Measurements from ENCODE around the gene NPS.

The NPS gene

GRCh38 chr10:127580822-127581221 is 31.7 kb downstream of the NPS start:
- TF ChIP-seq FOXP2 (optimal IDR thresholded peaks at IDR 0.05; ENCODE audit: borderline replicate concordance, extremely low read depth, extremely low read length, insufficient read depth), result no peak
- TF ChIP-seq POLR2AphosphoS5 (IDR thresholded peaks at IDR 0.05; ENCODE audit: low read depth, low read length), result no peak
- TF ChIP-seq SIN3A (IDR thresholded peaks at IDR 0.05; ENCODE audit: borderline replicate concordance, insufficient read depth, low read length), result no peak
- no peak for TF ChIP-seq TAF1 (IDR thresholded peaks at IDR 0.05; ENCODE audit: borderline replicate concordance, insufficient read depth, low read length)
- no peak for TF ChIP-seq REST (IDR thresholded peaks at IDR 0.05; ENCODE audit: insufficient read depth in 1 of 2, low read depth in 2 of 2, low read length in 2 of 2)

DNA sequence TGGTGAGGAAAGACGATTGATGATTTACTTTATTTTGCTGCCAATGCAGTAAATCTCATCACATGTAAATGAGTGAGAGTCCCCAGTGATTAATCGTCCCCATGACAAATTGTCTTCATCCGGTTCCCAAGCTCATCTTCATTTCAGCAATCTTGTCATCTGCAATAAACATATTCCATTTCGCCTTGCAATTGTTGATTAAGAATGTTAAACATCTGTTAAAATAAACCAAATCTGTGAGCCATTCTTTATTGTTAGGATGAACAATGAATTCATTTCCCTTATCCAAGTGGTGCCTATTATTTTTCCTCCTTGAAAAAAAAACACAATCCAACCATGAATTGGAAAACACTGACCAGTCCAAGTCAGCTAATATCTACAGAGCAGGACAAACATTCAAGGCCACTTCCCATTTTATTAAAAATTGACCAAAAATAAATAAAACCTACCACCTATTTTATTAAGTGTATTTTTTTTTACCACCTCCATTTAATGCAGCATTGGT is 36.5 kb downstream of the NPS start:
- TF ChIP-seq SIN3A (IDR thresholded peaks at IDR 0.05; ENCODE audit: borderline replicate concordance, insufficient read depth, low read length) (no peak), REST (IDR thresholded peaks at IDR 0.05; ENCODE audit: insufficient read depth in 1 of 2, low read depth in 2 of 2, low read length in 2 of 2) (no peak), FOXP2 (optimal IDR thresholded peaks at IDR 0.05; ENCODE audit: borderline replicate concordance, extremely low read depth, extremely low read length, insufficient read depth) (no peak), POLR2AphosphoS5 (IDR thresholded peaks at IDR 0.05; ENCODE audit: low read depth, low read length) (no peak), TAF1 (IDR thresholded peaks at IDR 0.05; ENCODE audit: borderline replicate concordance, insufficient read depth, low read length) (no peak)

DNA sequence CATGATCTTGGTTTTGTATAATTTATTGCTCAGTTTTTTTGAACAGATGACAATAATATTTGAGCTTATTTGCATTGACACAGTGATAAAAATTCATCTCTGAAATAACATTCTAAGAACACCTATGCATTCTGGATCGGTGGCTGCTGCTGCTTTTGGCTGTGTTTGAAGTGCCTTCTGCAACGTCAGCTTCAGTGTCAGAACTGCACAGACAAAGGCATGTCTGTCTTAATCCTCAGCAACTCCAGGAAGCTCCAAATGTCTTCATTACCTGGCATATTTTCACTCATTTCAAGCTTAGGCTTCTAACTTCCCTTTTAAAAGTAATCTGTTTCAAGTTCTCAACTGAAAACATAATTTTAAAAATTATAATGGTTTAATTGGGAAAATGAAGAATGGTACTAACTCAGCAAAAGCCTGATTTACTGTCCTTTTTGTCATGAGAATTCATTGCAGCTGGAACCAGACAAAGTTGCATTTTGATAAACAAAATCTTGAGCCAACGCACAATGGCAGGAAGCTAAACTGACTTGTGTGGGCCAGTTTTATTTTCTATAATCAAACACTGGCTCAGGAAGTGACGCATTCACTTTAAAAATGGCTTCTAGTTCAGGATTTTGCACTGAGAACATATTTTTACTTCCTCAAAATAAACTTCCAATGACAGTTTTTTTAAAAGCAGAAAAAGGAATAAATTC is 38.7 kb downstream of the NPS start:
- TF ChIP-seq SIN3A (IDR thresholded peaks at IDR 0.05; ENCODE audit: borderline replicate concordance, insufficient read depth, low read length) (no peak), POLR2AphosphoS5 (IDR thresholded peaks at IDR 0.05; ENCODE audit: low read depth, low read length) (no peak), TAF1 (IDR thresholded peaks at IDR 0.05; ENCODE audit: borderline replicate concordance, insufficient read depth, low read length) (no peak), FOXP2 (optimal IDR thresholded peaks at IDR 0.05; ENCODE audit: borderline replicate concordance, extremely low read depth, extremely low read length, insufficient read depth) (no peak), REST (IDR thresholded peaks at IDR 0.05; ENCODE audit: insufficient read depth in 1 of 2, low read depth in 2 of 2, low read length in 2 of 2) (no peak)

DNA sequence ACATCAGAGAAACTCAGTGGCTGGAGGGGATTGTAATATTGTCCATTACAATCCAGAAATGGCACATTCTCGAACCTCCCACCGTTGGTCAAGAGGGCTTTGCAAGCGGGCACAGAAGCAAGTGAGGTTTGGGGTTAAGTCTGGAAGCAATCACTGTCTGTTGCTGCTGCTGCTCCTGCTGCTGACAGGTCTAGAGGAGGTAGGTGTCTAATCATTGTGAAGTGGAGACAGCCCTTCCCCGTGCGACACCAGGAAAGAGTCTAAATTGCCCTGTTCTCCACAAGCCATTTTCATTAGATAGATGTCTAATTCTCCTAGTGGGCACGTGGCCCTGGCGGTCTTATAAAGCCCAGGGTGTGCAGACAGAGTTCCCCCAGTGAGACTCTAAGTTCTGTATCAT is 43.5 kb downstream of the NPS start:
- TF ChIP-seq POLR2AphosphoS5 (IDR thresholded peaks at IDR 0.05; ENCODE audit: low read depth, low read length) (no peak), FOXP2 (optimal IDR thresholded peaks at IDR 0.05; ENCODE audit: borderline replicate concordance, extremely low read depth, extremely low read length, insufficient read depth) (no peak), SIN3A (IDR thresholded peaks at IDR 0.05; ENCODE audit: borderline replicate concordance, insufficient read depth, low read length) (no peak), TAF1 (IDR thresholded peaks at IDR 0.05; ENCODE audit: borderline replicate concordance, insufficient read depth, low read length) (no peak), REST (IDR thresholded peaks at IDR 0.05; ENCODE audit: insufficient read depth in 1 of 2, low read depth in 2 of 2, low read length in 2 of 2) (no peak)

Data from PFSK-1 (cell line).